Measurements from ENCODE around the gene CNNM4. TPM values are rescaled to one million over a fixed set of nuclear protein-coding genes. Genes with fewer than 3 reads are reported as not detected.

Gene CNNM4
- total RNA-seq, 1 experiment from 2014 or later = 28.3 TPM

- DNase-seq = peak in 1 of 2 experiments; percentile 57
- Histone ChIP-seq H3K4me1 (peaks cover 5% of the 10 kb centered on the region), H3K36me3 (ENCODE audit: control insufficient read depth, insufficient read depth, low read length) (no peaks in the 10 kb centered on the region; the same call in none of the 2 replicates), H3K4me3 (ENCODE audit: low read depth, low read length) (no peak overlapping the region), H3K27me3 (replicated peaks; ENCODE audit: control insufficient read depth, insufficient read depth, low read length) (no peaks in the 10 kb centered on the region), H3K9me3 (no peaks in the 10 kb centered on the region)
- no peaks in the 10 kb centered on the region for H3K4me1 Mint-ChIP-seq (ENCODE audit: low read depth, unreplicated experiment)
- intact Hi-C loops (cut with micrococcal nuclease; ENCODE audit: unreplicated experiment) = no loop called here
- POLR2A ChIA-PET = interaction anchor here (0.6 to 1.4 kb wide), 3 partner anchors 15 to 82 kb away, joined by 3 to 12 read pairs (median 3); partner anchors contain the start of gene ANKRD39
- no peaks in the 10 kb centered on the region for H3K27me3 Mint-ChIP-seq (ENCODE audit: insufficient read depth, unreplicated experiment)
- H3K9me3 Mint-ChIP-seq (ENCODE audit: unreplicated experiment) = no peaks in the 10 kb centered on the region
- CTCF ChIA-PET = interaction anchor here (1.3 kb wide), 1 partner anchor 16 kb away, joined by 8 read pairs; the partner anchor contains the start of gene ANKRD39
- peaks cover 72% of the 10 kb centered on the region for H3K36me3 Mint-ChIP-seq (ENCODE audit: insufficient read depth, unreplicated experiment)
- H3K4me3 Mint-ChIP-seq (ENCODE audit: unreplicated experiment) = no peak overlapping the region
- TF ChIP-seq, protein P1, sequence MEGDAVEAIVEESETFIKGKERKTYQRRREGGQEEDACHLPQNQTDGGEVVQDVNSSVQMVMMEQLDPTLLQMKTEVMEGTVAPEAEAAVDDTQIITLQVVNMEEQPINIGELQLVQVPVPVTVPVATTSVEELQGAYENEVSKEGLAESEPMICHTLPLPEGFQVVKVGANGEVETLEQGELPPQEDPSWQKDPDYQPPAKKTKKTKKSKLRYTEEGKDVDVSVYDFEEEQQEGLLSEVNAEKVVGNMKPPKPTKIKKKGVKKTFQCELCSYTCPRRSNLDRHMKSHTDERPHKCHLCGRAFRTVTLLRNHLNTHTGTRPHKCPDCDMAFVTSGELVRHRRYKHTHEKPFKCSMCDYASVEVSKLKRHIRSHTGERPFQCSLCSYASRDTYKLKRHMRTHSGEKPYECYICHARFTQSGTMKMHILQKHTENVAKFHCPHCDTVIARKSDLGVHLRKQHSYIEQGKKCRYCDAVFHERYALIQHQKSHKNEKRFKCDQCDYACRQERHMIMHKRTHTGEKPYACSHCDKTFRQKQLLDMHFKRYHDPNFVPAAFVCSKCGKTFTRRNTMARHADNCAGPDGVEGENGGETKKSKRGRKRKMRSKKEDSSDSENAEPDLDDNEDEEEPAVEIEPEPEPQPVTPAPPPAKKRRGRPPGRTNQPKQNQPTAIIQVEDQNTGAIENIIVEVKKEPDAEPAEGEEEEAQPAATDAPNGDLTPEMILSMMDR (IDR thresholded peaks at IDR 0.05; ENCODE audit: insufficient read depth in 1 of 2, low read depth in 1 of 2, low read length in 1 of 2, severe bottlenecking in 1 of 2, unreplicated experiment in 1 of 2) = no peak
- peak overlapping the region; percentile 45 for H3K27ac Mint-ChIP-seq (ENCODE audit: unreplicated experiment)
- BruUV-seq (replicated peaks) = TSS peak; percentile 10
These were observed 81.9 kb downstream of the CNNM4 start for GRCh38 chr2:96842600-96842999.

- H3K36me3 Mint-ChIP-seq (ENCODE audit: insufficient read depth, unreplicated experiment) = peaks cover 79% of the 10 kb centered on the region
- H3K36me3 ChIP-seq (ENCODE audit: control insufficient read depth, insufficient read depth, low read length) = peaks cover 2% of the 10 kb centered on the region
- TF ChIP-seq, protein P1 (IDR thresholded peaks at IDR 0.05; ENCODE audit: insufficient read depth in 1 of 2, low read depth in 1 of 2, low read length in 1 of 2, severe bottlenecking in 1 of 2, unreplicated experiment in 1 of 2) = no peak
- no peaks in the 10 kb centered on the region for H3K27me3 Mint-ChIP-seq (ENCODE audit: insufficient read depth, unreplicated experiment)
- H3K4me1 Mint-ChIP-seq (ENCODE audit: low read depth, unreplicated experiment) = no peaks in the 10 kb centered on the region
- H3K27ac Mint-ChIP-seq (ENCODE audit: unreplicated experiment) = peak within 1 kb of the TSS; percentile 45
- intact Hi-C loops (cut with micrococcal nuclease; ENCODE audit: unreplicated experiment) = no loop called here
- no peaks in the 10 kb centered on the region for H3K9me3 ChIP-seq
- no peaks in the 10 kb centered on the region for H3K9me3 Mint-ChIP-seq (ENCODE audit: unreplicated experiment)
- peaks cover 3% of the 10 kb centered on the region; the same call in 1 of the 2 replicates for H3K4me1 ChIP-seq
- ChIA-PET CTCF (no interaction called here), POLR2A (interaction anchor here (1.4 kb wide), 1 partner anchor 23 kb away, joined by 3 read pairs; no protein-coding TSS in a partner anchor)
- no peak within 1 kb of the TSS for H3K4me3 Mint-ChIP-seq (ENCODE audit: unreplicated experiment)
- BruUV-seq (replicated peaks) = no TSS peak
- no peak for DNase-seq
- no peaks in the 10 kb centered on the region for H3K27me3 ChIP-seq (replicated peaks; ENCODE audit: control insufficient read depth, insufficient read depth, low read length)
- no peak within 1 kb of the TSS for H3K4me3 ChIP-seq (ENCODE audit: low read depth, low read length)
These were observed 83.0 kb downstream of the CNNM4 start, which contains the start of gene ANKRD23 for GRCh38 chr2:96843538-96844268. Gene ANKRD23 (minus strand): TSS chr2:96844021. CDS start chr2:96843992, 29 bp downstream.

- TF ChIP-seq, protein P1 (IDR thresholded peaks at IDR 0.05; ENCODE audit: insufficient read depth in 1 of 2, low read depth in 1 of 2, low read length in 1 of 2, severe bottlenecking in 1 of 2, unreplicated experiment in 1 of 2) = no peak
- CTCF ChIA-PET = interaction anchor here (0.6 to 0.7 kb wide), 2 partner anchors 14 to 248 kb away, joined by 6 to 7 read pairs; no protein-coding TSS in a partner anchor
- Mint-ChIP-seq H3K36me3 (ENCODE audit: insufficient read depth, unreplicated experiment) (peaks cover 73% of the 10 kb centered on the region), H3K4me1 (ENCODE audit: low read depth, unreplicated experiment) (no peaks in the 10 kb centered on the region), H3K9me3 (ENCODE audit: unreplicated experiment) (no peaks in the 10 kb centered on the region), H3K27ac (ENCODE audit: unreplicated experiment) (no peak overlapping the region), H3K4me3 (ENCODE audit: unreplicated experiment) (no peak overlapping the region), H3K27me3 (ENCODE audit: insufficient read depth, unreplicated experiment) (no peaks in the 10 kb centered on the region)
- POLR2A ChIA-PET = no interaction called here
- Histone ChIP-seq H3K4me3 (ENCODE audit: low read depth, low read length) (no peak overlapping the region), H3K36me3 (ENCODE audit: control insufficient read depth, insufficient read depth, low read length) (peaks cover 2% of the 10 kb centered on the region), H3K27me3 (replicated peaks; ENCODE audit: control insufficient read depth, insufficient read depth, low read length) (no peaks in the 10 kb centered on the region), H3K9me3 (no peaks in the 10 kb centered on the region), H3K4me1 (peaks cover 3% of the 10 kb centered on the region; the same call in 1 of the 2 replicates)
- no TSS peak for BruUV-seq (replicated peaks)
- intact Hi-C loops (cut with micrococcal nuclease; ENCODE audit: unreplicated experiment) = no loop called here
- no peak for DNase-seq
These were observed 83.7 kb downstream of the CNNM4 start for GRCh38 chr2:96844405-96844808.
